Measurements from ENCODE around the gene GSX1.

GRCh38 chr13:27772651-27773425, 19.4 kb upstream of the GSX1 start:
- TF ChIP-seq MTA3 (IDR thresholded peaks at IDR 0.05; ENCODE audit: borderline replicate concordance) (no peak), POLR2AphosphoS5 (IDR thresholded peaks at IDR 0.05; ENCODE audit: control insufficient read depth, insufficient read depth, low read depth, low read length) (no peak), ZNF778 (CRISPR knock-in tag; IDR thresholded peaks at IDR 0.05) (no peak), HNRNPL (IDR thresholded peaks at IDR 0.05; ENCODE audit: low read depth, low read length) (no peak), CBFB (CRISPR knock-in tag; IDR thresholded peaks at IDR 0.05) (no peak), ZC3H11A (IDR thresholded peaks at IDR 0.05; ENCODE audit: low read depth, low read length) (no peak), MXI1 (IDR thresholded peaks at IDR 0.05; ENCODE audit: low read depth, low read length) (no peak), GATAD2B (IDR thresholded peaks at IDR 0.05; ENCODE audit: borderline replicate concordance) (no peak)
- TF ChIP-seq, protein P1, sequence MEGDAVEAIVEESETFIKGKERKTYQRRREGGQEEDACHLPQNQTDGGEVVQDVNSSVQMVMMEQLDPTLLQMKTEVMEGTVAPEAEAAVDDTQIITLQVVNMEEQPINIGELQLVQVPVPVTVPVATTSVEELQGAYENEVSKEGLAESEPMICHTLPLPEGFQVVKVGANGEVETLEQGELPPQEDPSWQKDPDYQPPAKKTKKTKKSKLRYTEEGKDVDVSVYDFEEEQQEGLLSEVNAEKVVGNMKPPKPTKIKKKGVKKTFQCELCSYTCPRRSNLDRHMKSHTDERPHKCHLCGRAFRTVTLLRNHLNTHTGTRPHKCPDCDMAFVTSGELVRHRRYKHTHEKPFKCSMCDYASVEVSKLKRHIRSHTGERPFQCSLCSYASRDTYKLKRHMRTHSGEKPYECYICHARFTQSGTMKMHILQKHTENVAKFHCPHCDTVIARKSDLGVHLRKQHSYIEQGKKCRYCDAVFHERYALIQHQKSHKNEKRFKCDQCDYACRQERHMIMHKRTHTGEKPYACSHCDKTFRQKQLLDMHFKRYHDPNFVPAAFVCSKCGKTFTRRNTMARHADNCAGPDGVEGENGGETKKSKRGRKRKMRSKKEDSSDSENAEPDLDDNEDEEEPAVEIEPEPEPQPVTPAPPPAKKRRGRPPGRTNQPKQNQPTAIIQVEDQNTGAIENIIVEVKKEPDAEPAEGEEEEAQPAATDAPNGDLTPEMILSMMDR (IDR thresholded peaks at IDR 0.05 in 2 of 3, conservative IDR thresholded peaks at IDR 0.05 in 1 of 3; ENCODE audit: insufficient read depth in 2 of 3, low read depth in 1 of 3, low read length in 3 of 3): no peak
- TF ChIP-seq, protein P2, sequence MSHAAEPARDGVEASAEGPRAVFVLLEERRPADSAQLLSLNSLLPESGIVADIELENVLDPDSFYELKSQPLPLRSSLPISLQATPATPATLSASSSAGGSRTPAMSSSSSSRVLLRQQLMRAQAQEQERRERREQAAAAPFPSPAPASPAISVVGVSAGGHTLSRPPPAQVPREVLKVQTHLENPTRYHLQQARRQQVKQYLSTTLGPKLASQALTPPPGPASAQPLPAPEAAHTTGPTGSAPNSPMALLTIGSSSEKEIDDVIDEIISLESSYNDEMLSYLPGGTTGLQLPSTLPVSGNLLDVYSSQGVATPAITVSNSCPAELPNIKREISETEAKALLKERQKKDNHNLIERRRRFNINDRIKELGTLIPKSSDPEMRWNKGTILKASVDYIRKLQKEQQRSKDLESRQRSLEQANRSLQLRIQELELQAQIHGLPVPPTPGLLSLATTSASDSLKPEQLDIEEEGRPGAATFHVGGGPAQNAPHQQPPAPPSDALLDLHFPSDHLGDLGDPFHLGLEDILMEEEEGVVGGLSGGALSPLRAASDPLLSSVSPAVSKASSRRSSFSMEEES (CRISPR knock-in tag; IDR thresholded peaks at IDR 0.05): no peak

Data from K562 (cell line).